Measurements from ENCODE around the gene VASN. TPM values are rescaled to one million over a fixed set of nuclear protein-coding genes. Genes with fewer than 3 reads are reported as not detected.
A peak's percentile ranks its signal among the peaks of the same experiment; 100 is the strongest.

Gene VASN
- total RNA-seq, 4 donors from 2014 or later, result 9.2 to 20.2 (median 14.2) TPM

GRCh38 chr16:4354512-4355409, 16.9 kb upstream of the VASN start:
- WGBS, 2 donors, result 90 to 93% methylated on average over 16 to 19 of the region's 20 CpGs
- Histone ChIP-seq H3K27me3 (no peaks in the 10 kb centered on the region), H3K9me3 (no peaks in the 10 kb centered on the region), H3K27ac (no peak overlapping the region), H3K4me1 (peaks cover 8 to 22% (median 10%) of the 10 kb centered on the region in 3 donors), H3K36me3 (peaks cover 0 to 39% (median 0%) of the 10 kb centered on the region in 3 donors), H3K4me3 (no peak overlapping the region)
- TF ChIP-seq CTCF (IDR thresholded peaks at IDR 0.05) (no peak), POLR2A (IDR thresholded peaks at IDR 0.05) (no peak)
- DNase-seq, result no peak
- intact Hi-C loops (cut with DNase I), result loop anchor here (5.0 kb wide), 1 partner anchor 48 kb away; no protein-coding TSS in a partner anchor

- Histone ChIP-seq H3K27ac (no peak overlapping the region), H3K9me3 (no peaks in the 10 kb centered on the region), H3K4me1 (peaks cover 0 to 5% (median 0%) of the 10 kb centered on the region in 3 donors), H3K4me3 (no peak overlapping the region), H3K36me3 (peaks cover 2 to 56% (median 5%) of the 10 kb centered on the region in 3 donors), H3K27me3 (no peaks in the 10 kb centered on the region)
- TF ChIP-seq POLR2A (IDR thresholded peaks at IDR 0.05), result no peak
- TF ChIP-seq CTCF (IDR thresholded peaks at IDR 0.05), result no peak
- WGBS, 2 donors, result 91 to 94% methylated on average over 7 of the region's 7 CpGs
- intact Hi-C loops (cut with DNase I), result loop anchor here (5.0 kb wide), 1 partner anchor 45 kb away; no protein-coding TSS in a partner anchor
- DNase-seq, result no peak
These were observed 14.8 kb upstream of the VASN start for GRCh38 chr16:4356820-4357219.

- no peak for DNase-seq
- Histone ChIP-seq H3K36me3 (peaks cover 5 to 70% (median 5%) of the 10 kb centered on the region in 3 donors), H3K4me1 (peaks cover 0 to 11% (median 0%) of the 10 kb centered on the region in 3 donors), H3K27ac (no peak overlapping the region), H3K9me3 (no peaks in the 10 kb centered on the region), H3K4me3 (no peak overlapping the region), H3K27me3 (no peaks in the 10 kb centered on the region)
- no peak for TF ChIP-seq CTCF (IDR thresholded peaks at IDR 0.05)
- TF ChIP-seq POLR2A (IDR thresholded peaks at IDR 0.05), result no peak
- intact Hi-C loops (cut with DNase I), result loop anchor here (5.0 kb wide), 1 partner anchor 44 kb away; no protein-coding TSS in a partner anchor
- 92 to 100% methylated on average over 4 to 5 of the region's 19 CpGs for WGBS, 2 donors
These were observed 13.4 kb upstream of the VASN start for GRCh38 chr16:4358236-4358635.

DNA sequence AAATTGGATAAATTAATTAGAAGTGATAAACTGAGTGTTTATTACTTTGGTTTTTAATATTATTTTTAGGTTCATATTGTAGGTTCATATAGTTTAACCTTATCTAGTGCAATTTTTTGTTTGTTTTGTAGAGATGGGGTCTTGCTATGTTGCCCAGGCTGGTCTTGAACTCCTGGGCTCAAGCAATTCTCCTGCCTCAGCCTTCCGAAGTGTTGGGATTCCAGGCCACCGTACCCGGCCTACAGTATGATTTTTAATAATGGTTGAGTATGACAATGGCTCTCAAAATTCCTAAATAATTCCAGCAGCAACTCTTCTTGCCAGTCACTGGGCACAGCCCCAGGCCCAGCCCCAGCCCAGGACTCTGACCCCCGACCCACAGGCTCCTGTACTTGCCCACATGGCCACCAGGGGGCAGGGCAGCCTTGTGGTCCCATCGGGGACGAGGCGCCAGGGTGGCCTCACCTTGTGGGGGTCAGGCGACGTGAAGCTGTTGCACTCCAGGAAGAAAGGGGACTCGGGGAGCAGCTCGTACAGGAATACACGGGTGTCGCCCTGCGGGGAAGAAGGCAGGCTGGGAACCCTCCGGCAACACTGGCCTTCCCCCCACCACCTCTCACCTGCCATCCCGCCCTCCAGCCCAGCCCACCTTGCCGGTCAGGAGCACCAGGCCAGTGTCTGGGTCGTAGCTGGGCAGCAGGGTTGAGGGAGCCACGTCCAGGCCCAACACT, 12.7 kb upstream of the VASN start:
- peaks cover 5 to 77% (median 7%) of the 10 kb centered on the region in 3 donors for H3K36me3 ChIP-seq
- 77 to 81% methylated on average over 3 of the region's 19 CpGs for WGBS, 2 donors
- DNase-seq, result no peak
- no peaks in the 10 kb centered on the region for H3K27me3 ChIP-seq
- no peak overlapping the region for H3K4me3 ChIP-seq
- no peak overlapping the region for H3K27ac ChIP-seq
- H3K9me3 ChIP-seq, result no peaks in the 10 kb centered on the region
- H3K4me1 ChIP-seq, result peaks cover 0 to 11% (median 0%) of the 10 kb centered on the region in 3 donors
- peak; percentile 81 to 97 (median 96) for TF ChIP-seq CTCF (IDR thresholded peaks at IDR 0.05)
- TF ChIP-seq POLR2A (IDR thresholded peaks at IDR 0.05), result no peak
- intact Hi-C loops (cut with DNase I), result loop anchor here (5.0 kb wide), 1 partner anchor 43 kb away; no protein-coding TSS in a partner anchor
